ENCODE results near the gene CNOT6. TPM values are rescaled to one million over a fixed set of nuclear protein-coding genes. Genes with fewer than 3 reads are reported as not detected.

CNOT6 gene
- total and polyA plus RNA-seq, 3 donors from 2014 or later = 22.1 to 29.7 (median 28.9) TPM

DNA sequence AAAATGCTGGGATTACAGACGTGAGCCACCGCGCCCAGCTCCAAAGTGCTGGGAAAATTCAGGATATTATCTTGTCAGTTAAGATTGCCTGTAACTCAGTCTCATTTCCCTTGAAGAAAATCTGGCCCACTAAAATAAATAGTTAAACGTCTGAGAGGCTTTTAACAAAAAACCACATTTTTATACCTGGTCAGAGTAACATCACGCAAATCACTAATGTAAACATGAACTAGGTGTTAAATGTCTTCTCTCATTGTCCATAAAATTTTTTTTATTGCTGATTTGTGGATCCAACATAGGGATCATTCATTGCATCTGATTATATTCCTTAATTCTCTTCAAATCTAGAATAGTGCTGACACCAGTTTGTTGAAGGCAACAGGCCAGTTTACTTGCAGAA lies 22.3 kb downstream of the CNOT6 start:
- no peak overlapping the region for H3K27ac ChIP-seq
- intact Hi-C loops (cut with DNase I; ENCODE audit: low total_unique reads) = no loop called here
- WGBS, 2 donors = 85 to 88% methylated on average over 5 of the region's 5 CpGs

DNA sequence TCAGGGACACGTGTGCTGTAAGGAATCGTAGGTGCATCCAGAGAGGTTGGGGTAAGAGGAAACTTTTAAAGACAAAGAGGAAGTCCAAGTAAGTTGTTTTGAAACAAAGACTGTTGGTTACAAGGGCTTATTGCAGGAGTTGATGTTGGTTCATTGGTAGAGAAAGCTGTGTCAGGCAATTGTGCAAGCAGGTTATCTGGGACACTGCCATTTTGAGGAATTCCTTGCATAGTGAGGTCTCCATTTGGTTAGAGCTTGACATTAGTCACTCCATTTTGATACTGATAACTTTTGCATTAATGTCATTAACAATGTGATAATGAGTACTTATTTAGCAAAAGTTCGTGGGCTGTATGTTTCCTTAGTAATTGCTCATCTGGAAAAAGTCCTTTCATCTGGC lies 24.9 kb downstream of the CNOT6 start:
- 83 to 88% methylated on average over 3 of the region's 3 CpGs for WGBS, 2 donors

More for the DNA sequence above, 22.3 kb downstream of the CNOT6 start:
- H3K4me1 ChIP-seq = peaks cover 7% of the 10 kb centered on the region
- no peaks in the 10 kb centered on the region for H3K36me3 ChIP-seq (ENCODE audit: low read depth, missing control alignments)
- no peaks in the 10 kb centered on the region for H3K27me3 ChIP-seq
- DNase-seq = no peak
- TF ChIP-seq POLR2A (IDR thresholded peaks at IDR 0.05) = no peak
- TF ChIP-seq, protein P1, sequence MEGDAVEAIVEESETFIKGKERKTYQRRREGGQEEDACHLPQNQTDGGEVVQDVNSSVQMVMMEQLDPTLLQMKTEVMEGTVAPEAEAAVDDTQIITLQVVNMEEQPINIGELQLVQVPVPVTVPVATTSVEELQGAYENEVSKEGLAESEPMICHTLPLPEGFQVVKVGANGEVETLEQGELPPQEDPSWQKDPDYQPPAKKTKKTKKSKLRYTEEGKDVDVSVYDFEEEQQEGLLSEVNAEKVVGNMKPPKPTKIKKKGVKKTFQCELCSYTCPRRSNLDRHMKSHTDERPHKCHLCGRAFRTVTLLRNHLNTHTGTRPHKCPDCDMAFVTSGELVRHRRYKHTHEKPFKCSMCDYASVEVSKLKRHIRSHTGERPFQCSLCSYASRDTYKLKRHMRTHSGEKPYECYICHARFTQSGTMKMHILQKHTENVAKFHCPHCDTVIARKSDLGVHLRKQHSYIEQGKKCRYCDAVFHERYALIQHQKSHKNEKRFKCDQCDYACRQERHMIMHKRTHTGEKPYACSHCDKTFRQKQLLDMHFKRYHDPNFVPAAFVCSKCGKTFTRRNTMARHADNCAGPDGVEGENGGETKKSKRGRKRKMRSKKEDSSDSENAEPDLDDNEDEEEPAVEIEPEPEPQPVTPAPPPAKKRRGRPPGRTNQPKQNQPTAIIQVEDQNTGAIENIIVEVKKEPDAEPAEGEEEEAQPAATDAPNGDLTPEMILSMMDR (IDR thresholded peaks at IDR 0.05) = no peak
- H3K9me3 ChIP-seq = no peaks in the 10 kb centered on the region
- no peak overlapping the region for H3K4me3 ChIP-seq

DNA sequence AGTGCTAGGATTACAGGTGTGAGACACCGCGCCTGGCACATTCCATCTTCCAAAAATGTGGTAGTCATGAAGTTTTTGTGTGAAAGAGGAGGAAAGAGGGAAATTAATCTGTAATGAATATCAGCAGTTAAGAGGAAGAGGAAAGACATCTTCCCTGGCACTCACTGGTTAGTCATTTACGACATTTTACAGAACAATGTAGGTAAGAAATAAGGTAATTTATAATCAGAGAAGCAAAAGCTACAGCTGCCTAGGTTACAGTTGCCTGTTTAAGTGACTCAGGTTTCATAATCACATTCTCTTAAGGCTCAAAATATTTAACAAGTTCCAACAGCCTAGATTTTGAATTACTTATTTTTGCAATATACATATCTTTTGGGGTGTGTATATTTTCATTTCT lies 26.9 kb downstream of the CNOT6 start:
- Histone ChIP-seq H3K36me3 (ENCODE audit: low read depth, missing control alignments) (no peaks in the 10 kb centered on the region), H3K27me3 (no peaks in the 10 kb centered on the region), H3K9me3 (no peaks in the 10 kb centered on the region), H3K4me3 (no peak overlapping the region), H3K4me1 (peaks cover 12% of the 10 kb centered on the region), H3K27ac (no peak overlapping the region)
- no peak for DNase-seq
- 95 to 99% methylated on average over 3 of the region's 3 CpGs for WGBS, 2 donors
- TF ChIP-seq, protein P1 (IDR thresholded peaks at IDR 0.05) = no peak
- intact Hi-C loops (cut with DNase I; ENCODE audit: low total_unique reads) = no loop called here

More for the DNA sequence above, 24.9 kb downstream of the CNOT6 start:
- Histone ChIP-seq H3K9me3 (no peaks in the 10 kb centered on the region), H3K27ac (no peak overlapping the region), H3K4me3 (no peak overlapping the region), H3K4me1 (peaks cover 12% of the 10 kb centered on the region), H3K36me3 (ENCODE audit: low read depth, missing control alignments) (no peaks in the 10 kb centered on the region), H3K27me3 (no peaks in the 10 kb centered on the region)
- DNase-seq = no peak
- TF ChIP-seq POLR2A (IDR thresholded peaks at IDR 0.05) = no peak
- TF ChIP-seq, protein P1 (IDR thresholded peaks at IDR 0.05) = no peak
- intact Hi-C loops (cut with DNase I; ENCODE audit: low total_unique reads) = no loop called here

DNA sequence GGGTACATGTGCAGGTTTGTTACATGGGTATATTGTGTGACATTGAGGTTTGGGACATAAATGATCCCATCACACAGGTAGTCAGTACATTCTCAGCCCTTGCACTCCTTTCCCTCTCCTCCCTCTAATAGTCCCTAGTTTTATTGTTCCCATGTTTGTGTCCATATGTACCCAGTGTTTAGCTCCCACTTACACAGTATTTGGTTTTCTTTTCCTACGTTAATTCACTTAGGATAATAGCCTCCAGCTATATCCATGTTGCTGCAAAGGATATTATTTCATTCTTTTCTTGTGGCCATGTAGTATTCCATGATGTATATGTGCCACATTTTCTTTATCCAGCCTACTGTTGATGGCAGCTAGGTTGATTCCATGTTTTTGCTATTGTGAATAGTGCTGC lies 27.4 kb downstream of the CNOT6 start:
- TF ChIP-seq, protein P1 (IDR thresholded peaks at IDR 0.05) = no peak
- TF ChIP-seq POLR2A (IDR thresholded peaks at IDR 0.05) = no peak
- Histone ChIP-seq H3K27ac (no peak overlapping the region), H3K27me3 (no peaks in the 10 kb centered on the region), H3K36me3 (ENCODE audit: low read depth, missing control alignments) (no peaks in the 10 kb centered on the region), H3K4me3 (no peak overlapping the region), H3K9me3 (no peaks in the 10 kb centered on the region), H3K4me1 (peaks cover 16% of the 10 kb centered on the region)
- intact Hi-C loops (cut with DNase I; ENCODE audit: low total_unique reads) = no loop called here
- DNase-seq = no peak
- WGBS, 2 donors = 97 to 100% methylated on average over 1 of the region's 1 CpG

DNA sequence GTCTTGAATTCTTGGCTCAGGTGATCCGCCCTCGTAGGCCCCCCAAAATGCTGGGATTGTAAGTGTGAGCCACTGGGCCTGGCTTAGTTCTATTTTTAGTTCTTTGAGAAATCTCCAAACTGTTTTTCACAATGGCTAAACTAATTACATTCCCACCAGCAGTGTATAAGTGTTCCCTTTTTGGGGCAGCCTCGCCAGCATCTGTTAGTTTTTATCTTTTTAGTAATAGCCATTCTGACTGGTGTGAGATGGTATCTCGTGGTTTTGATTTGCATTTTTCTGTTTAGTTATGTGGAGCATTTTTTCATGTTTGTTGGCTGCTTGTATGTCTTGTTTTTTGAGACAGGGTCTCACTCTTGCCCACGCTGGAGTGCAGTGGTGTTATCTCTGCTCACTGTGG lies 28.2 kb downstream of the CNOT6 start:
- no peak overlapping the region for H3K4me3 ChIP-seq
- peaks cover 16% of the 10 kb centered on the region for H3K4me1 ChIP-seq
- DNase-seq = no peak
- intact Hi-C loops (cut with DNase I; ENCODE audit: low total_unique reads) = no loop called here
- WGBS, 2 donors = 80 to 84% methylated on average over 5 of the region's 5 CpGs
- H3K36me3 ChIP-seq (ENCODE audit: low read depth, missing control alignments) = no peaks in the 10 kb centered on the region
- H3K9me3 ChIP-seq = no peaks in the 10 kb centered on the region
- H3K27ac ChIP-seq = no peak overlapping the region
- TF ChIP-seq, protein P1 (IDR thresholded peaks at IDR 0.05) = no peak
- TF ChIP-seq POLR2A (IDR thresholded peaks at IDR 0.05) = no peak
- H3K27me3 ChIP-seq = no peaks in the 10 kb centered on the region

All from testis (tissue), 3 donors.